GM12878 (cell line): ENCODE results near the gene DCUN1D3. TPM values are rescaled to one million over a fixed set of nuclear protein-coding genes. Genes with fewer than 3 reads are reported as not detected.

Source experiments
- ATAC-seq: fragments of 200-7000 bp; cut with Tn5 transposase; 3 replicates; pipeline ENCODE4 v1.9.1; 2020; ENCODE audit warnings: mild to moderate bottlenecking, moderate library complexity
- BruUV-seq: library from RNA; stranded (reverse); fragments of 400-500 nt; replicated peaks from 2 replicates; lab custom pipeline; 2021; lab: Mats Ljungman, UMichigan
- CTCF ChIA-PET: fragments of 300-600 bp; sonication (Branson Sonifier 250); formaldehyde crosslinking; extraction: SDS; loops from one replicate; lab custom pipeline; 2021; ENCODE audit warnings: inconsistent platforms; lab: Yijun Ruan, JAX
- POLR2A ChIA-PET: fragments of 350-600 bp; formaldehyde crosslinking; extraction: SDS; loops from one replicate; lab custom pipeline; 2021; ENCODE audit warnings: inconsistent platforms; lab: Charles Lee
- RAD21 ChIA-PET: fragments of 300-600 bp; sonication (Branson Sonifier 250); formaldehyde crosslinking; loops from one replicate; lab custom pipeline; 2023; ENCODE audit warnings: antibody characterized with exemption; ENCODE audit not compliant: unreplicated experiment; lab: Charles Lee
- SMC1A ChIA-PET: fragments of 300-600 bp; sonication (Branson Sonifier 250); formaldehyde crosslinking; loops from one replicate; lab custom pipeline; 2023; ENCODE audit not compliant: unreplicated experiment, uncharacterized antibody; lab: Charles Lee
- DNase-seq: peaks from one replicate; pipeline ENCODE4 v3.0.0-alpha.2; 2011; ENCODE audit warnings: low read depth, low spot score
- FAIRE-seq: peaks from 3 replicates; lab custom pipeline; 2011; peaks lifted over from hg19 to GRCh38; lab: Jason Lieb, UNC
- H2AFZ ChIP-seq: 2 replicates; pipeline ENCODE4 v1.6.0; 2011; ENCODE audit warnings: low read depth, low read length, control low read depth; ENCODE audit not compliant: control insufficient read depth
- H3K27ac ChIP-seq: 2 replicates; pipeline ENCODE4 v1.5.1; 2011; ENCODE audit warnings: control low read depth; ENCODE audit not compliant: control insufficient read depth, insufficient read depth
- H3K27me3 ChIP-seq, 2 experiments: replicated peaks in 1 of 2; 2 replicates each; pipeline versions ENCODE4 v1.6.0 to v1.6.1; 2011; ENCODE audit warnings: low read length in 1 of 2; ENCODE audit not compliant: control insufficient read depth in 2 of 2, insufficient read depth in 2 of 2
- H3K36me3 ChIP-seq, 2 experiments: 2 replicates each; pipeline ENCODE4 v1.5.1; 2011; ENCODE audit warnings: low read length in 1 of 2; ENCODE audit not compliant: control insufficient read depth in 2 of 2, insufficient read depth in 2 of 2
- H3K4me1 ChIP-seq: 2 replicates; pipeline ENCODE4 v1.6.1; 2011; ENCODE audit warnings: mild to moderate bottlenecking, low read length, moderate library complexity, mixed read lengths; ENCODE audit not compliant: control insufficient read depth, insufficient read depth
- H3K4me2 ChIP-seq: 2 replicates; pipeline ENCODE4 v1.6.0; 2011; ENCODE audit warnings: control low read depth; ENCODE audit not compliant: control insufficient read depth, insufficient read depth
- H3K4me3 ChIP-seq: fragments of 200-600 bp; sonication (generic); 2 replicates; pipeline ENCODE4 v1.5.1; 2016
- H3K79me2 ChIP-seq: 2 replicates; pipeline ENCODE4 v1.6.0; 2011; ENCODE audit warnings: low read length; ENCODE audit not compliant: control insufficient read depth, insufficient read depth
- H3K9ac ChIP-seq: 2 replicates; pipeline ENCODE4 v1.8.0; 2011; ENCODE audit warnings: low read length, control low read depth, mixed read lengths; ENCODE audit not compliant: control insufficient read depth, insufficient read depth
- H3K9me3 ChIP-seq: replicated peaks from 3 replicates; pipeline ENCODE4 v1.5.1; 2011; ENCODE audit warnings: mild to moderate bottlenecking, low read length; ENCODE audit not compliant: control insufficient read depth, insufficient read depth
- H4K20me1 ChIP-seq: 2 replicates; pipeline ENCODE4 v1.6.0; 2011; ENCODE audit not compliant: control insufficient read depth, insufficient read depth
- BHLHE40 ChIP-seq, 2 experiments: fragments of 450-650 bp in 1 of 2; IDR thresholded peaks; 2 replicates each; pipeline ENCODE4 v1.6.1; 2011 to 2017; ENCODE audit warnings: low read depth in 2 of 2, borderline replicate concordance in 1 of 2, improper control_type of control experiment in 1 of 2, low read length in 1 of 2, mild to moderate bottlenecking in 1 of 2
- ESRRA ChIP-seq: IDR thresholded peaks from 2 replicates; pipeline ENCODE4 v1.6.1; 2012; ENCODE audit warnings: mild to moderate bottlenecking, low read length, improper control_type of control experiment
- HDAC2 ChIP-seq: fragments of 200-600 bp; sonication (generic); IDR thresholded peaks from 2 replicates; pipeline ENCODE4 v1.6.1; 2017
- MEF2A ChIP-seq: IDR thresholded peaks from 2 replicates; pipeline ENCODE4 v1.6.1; 2011; ENCODE audit warnings: low read depth, mild to moderate bottlenecking, low read length, moderate library complexity; ENCODE audit not compliant: insufficient read depth
- SIN3A ChIP-seq: IDR thresholded peaks from 2 replicates; pipeline ENCODE4 v1.6.1; 2012; ENCODE audit warnings: low read depth, low read length, improper control_type of control experiment
- SIX5 ChIP-seq: IDR thresholded peaks from 2 replicates; pipeline ENCODE4 v1.6.1; 2011; ENCODE audit warnings: mild to moderate bottlenecking, low read depth, low read length, moderate library complexity; ENCODE audit not compliant: severe bottlenecking
- SMAD1 ChIP-seq: fragments of 450-650 bp; IDR thresholded peaks from 2 replicates; pipeline ENCODE4 v1.6.1; 2018; ENCODE audit warnings: mild to moderate bottlenecking, low read depth; ENCODE audit not compliant: partially characterized antibody
- SUPT20H ChIP-seq: IDR thresholded peaks from 2 replicates; pipeline ENCODE4 v1.6.1; 2011; ENCODE audit warnings: low read depth, mild to moderate bottlenecking, low read length, moderate library complexity, borderline replicate concordance; ENCODE audit not compliant: control insufficient read depth
- TCF3 ChIP-seq: IDR thresholded peaks from 2 replicates; pipeline ENCODE4 v1.6.1; 2012; ENCODE audit warnings: low read depth, mild to moderate bottlenecking, low read length, borderline replicate concordance; ENCODE audit not compliant: insufficient read depth
- TCF7 ChIP-seq: IDR thresholded peaks from 2 replicates; pipeline ENCODE4 v1.6.1; 2014; ENCODE audit warnings: antibody characterized with exemption, borderline replicate concordance
- ZNF384 ChIP-seq: IDR thresholded peaks from 2 replicates; pipeline ENCODE4 v1.6.1; 2012; ENCODE audit warnings: low read depth, mild to moderate bottlenecking, low read length, improper control_type of control experiment, borderline replicate concordance
- in situ Hi-C: fragments of 300-500 bp; cut with MboI; formaldehyde crosslinking; loops from 9 replicates; pipeline ENCODE4 v1.14.3; 2018; ENCODE audit warnings: mixed read lengths
- intact Hi-C: fragments of 100-400 bp; cut with micrococcal nuclease; formaldehyde crosslinking; loops from one replicate; pipeline ENCODE4 v1.14.2; 2022; ENCODE audit not compliant: unreplicated experiment
- polyA plus RNA-seq, 11 experiments: library from polyadenylated mRNA; depleted of rRNA in 4 of 11; unstranded in 6 of 11; stranded (reverse) in 5 of 11; fragments of >200 nt; fragmentation: Nextera tagmentation in 4 of 11; fragmentation: Illumina TruSeq in 1 of 11; extraction: Ambion mirVana in 4 of 11; extraction: Trizol in 1 of 11; gene quantifications; 1 replicate in 1 of 11; 2 replicates in 10 of 11; pipeline versions ENCODE4 v1.2.1 to v1.2.3, GENCODE V29; 2011 to 2016; ENCODE audit warnings: inconsistent platforms in 2 of 11, missing spikeins in 2 of 11, low read depth in 1 of 11
- total RNA-seq, 4 experiments: library from RNA; depleted of rRNA in 3 of 4; stranded (reverse); fragments of >200 nt in 3 of 4; fragmentation: Illumina TruSeq in 1 of 4; extraction: Trizol in 1 of 4; gene quantifications; 2 replicates each; pipeline versions ENCODE4 v1.2.1 to v1.2.3, GENCODE V29; 2013 to 2021
- TF ChIP-seq, protein P1 (sequence below), 3 experiments: IDR thresholded peaks in 2 of 3; conservative IDR thresholded peaks in 1 of 3; 2 replicates each; pipeline ENCODE4 v1.5.1; 2011; ENCODE audit warnings: low read depth in 3 of 3, low read length in 3 of 3, mild to moderate bottlenecking in 3 of 3, control low read depth in 2 of 3, moderate library complexity in 2 of 3, inconsistent platforms in 1 of 3, mixed read lengths in 1 of 3; ENCODE audit not compliant: control insufficient read depth in 2 of 3, insufficient read depth in 1 of 3; ENCODE audit errors: extremely low read depth in 1 of 3
- TF ChIP-seq, protein P2 (sequence below): fragments of 150-350 bp; IDR thresholded peaks from 2 replicates; pipeline ENCODE4 v1.6.1; 2016; ENCODE audit warnings: low read depth, low read length
- TF ChIP-seq, protein P3 (sequence below): fragments of 450-650 bp; IDR thresholded peaks from 2 replicates; pipeline ENCODE4 v1.6.1; 2017; ENCODE audit warnings: mild to moderate bottlenecking, moderate library complexity

Gene DCUN1D3
- total and polyA plus RNA-seq, 10 of the 15 experiments (the other 5 are each of a cell fraction or from before 2014, with no cell fraction given): 0.47 to 4.5 (median 1.9) TPM

DNA sequence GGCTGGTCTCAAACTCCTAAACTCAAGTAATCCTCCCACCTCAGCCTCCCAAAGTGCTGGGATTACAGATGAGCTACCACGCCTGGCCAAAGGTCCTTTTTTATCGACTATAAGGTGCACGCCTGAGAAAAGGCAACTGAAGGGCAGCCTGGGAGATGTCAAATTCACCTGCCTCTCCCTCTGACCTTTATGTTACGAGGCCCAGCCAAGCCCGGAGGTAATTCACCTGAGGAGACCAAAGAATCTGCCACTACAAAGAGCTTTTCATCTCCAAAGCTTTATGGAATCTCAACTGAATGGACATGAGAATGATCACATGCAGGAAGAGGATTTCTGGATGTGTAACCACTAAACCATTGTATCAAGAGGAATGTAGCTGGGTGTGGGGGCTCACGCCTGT is 37.6 kb upstream of the DCUN1D3 start (continued):
- no peak for TF ChIP-seq MEF2A
- no peak for TF ChIP-seq SIX5
- TF ChIP-seq SIN3A: no peak
- TF ChIP-seq SUPT20H: no peak

DNA sequence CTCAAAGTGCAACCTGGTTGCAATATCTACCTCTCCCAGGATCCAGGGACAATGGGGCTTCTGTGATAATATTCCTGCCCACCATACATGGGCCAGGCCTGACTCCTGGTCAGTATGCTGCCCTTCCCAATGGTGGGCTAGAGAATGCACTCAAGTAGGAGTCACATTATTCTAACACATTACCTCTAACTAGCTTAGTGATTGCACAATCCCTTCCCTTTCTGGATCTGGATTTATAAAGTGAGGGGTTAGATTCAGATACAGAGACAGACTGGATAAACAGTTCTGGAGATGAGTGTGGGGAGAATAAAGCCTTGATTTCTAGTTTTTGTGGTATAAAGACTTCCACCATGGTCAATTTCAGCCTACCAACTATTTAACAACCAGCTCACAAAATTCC is 33.4 kb upstream of the DCUN1D3 start:
- Histone ChIP-seq H3K9ac (no peak overlapping the region), H3K4me3 (no peak overlapping the region), H3K79me2 (no peaks in the 10 kb centered on the region), H4K20me1 (no peaks in the 10 kb centered on the region), H2AFZ (no peak overlapping the region), H3K4me2 (no peak overlapping the region), H3K27me3 (no peaks in the 10 kb centered on the region), H3K9me3 (no peaks in the 10 kb centered on the region), H3K36me3 (no peaks in the 10 kb centered on the region), H3K4me1 (no peaks in the 10 kb centered on the region), H3K27ac (no peak overlapping the region)
- DNase-seq (no peak), FAIRE-seq (no peak), ATAC-seq (no peak)
- SMC1A ChIA-PET: interaction anchor here (0.6 to 2.7 kb wide), 5 partner anchors 8 to 85 kb away, joined by 3 to 9 read pairs (median 4); no protein-coding TSS in a partner anchor
- in situ Hi-C loops: no loop called here
- CTCF ChIA-PET: interaction anchor here (0.7 to 1.1 kb wide), 2 partner anchors 9 to 22 kb away, joined by 3 to 5 read pairs; no protein-coding TSS in a partner anchor
- intact Hi-C loops: no loop called here
- BruUV-seq: no TSS peak
- RAD21 ChIA-PET: interaction anchor here (0.6 kb wide), 1 partner anchor 33 kb away, joined by 5 read pairs; the partner anchor contains the start of genes DCUN1D3 and LYRM1
- POLR2A ChIA-PET: no interaction called here
- TF ChIP-seq HDAC2 (no peak), SMAD1 (no peak), TCF7 (no peak), ESRRA (no peak), TCF3 (no peak), BHLHE40 (IDR thresholded peaks at IDR 0.05; ENCODE audit: borderline replicate concordance in 1 of 2, low read depth in 2 of 2, low read length in 1 of 2) (no peak), ZNF384 (no peak)
- TF ChIP-seq, protein P1, sequence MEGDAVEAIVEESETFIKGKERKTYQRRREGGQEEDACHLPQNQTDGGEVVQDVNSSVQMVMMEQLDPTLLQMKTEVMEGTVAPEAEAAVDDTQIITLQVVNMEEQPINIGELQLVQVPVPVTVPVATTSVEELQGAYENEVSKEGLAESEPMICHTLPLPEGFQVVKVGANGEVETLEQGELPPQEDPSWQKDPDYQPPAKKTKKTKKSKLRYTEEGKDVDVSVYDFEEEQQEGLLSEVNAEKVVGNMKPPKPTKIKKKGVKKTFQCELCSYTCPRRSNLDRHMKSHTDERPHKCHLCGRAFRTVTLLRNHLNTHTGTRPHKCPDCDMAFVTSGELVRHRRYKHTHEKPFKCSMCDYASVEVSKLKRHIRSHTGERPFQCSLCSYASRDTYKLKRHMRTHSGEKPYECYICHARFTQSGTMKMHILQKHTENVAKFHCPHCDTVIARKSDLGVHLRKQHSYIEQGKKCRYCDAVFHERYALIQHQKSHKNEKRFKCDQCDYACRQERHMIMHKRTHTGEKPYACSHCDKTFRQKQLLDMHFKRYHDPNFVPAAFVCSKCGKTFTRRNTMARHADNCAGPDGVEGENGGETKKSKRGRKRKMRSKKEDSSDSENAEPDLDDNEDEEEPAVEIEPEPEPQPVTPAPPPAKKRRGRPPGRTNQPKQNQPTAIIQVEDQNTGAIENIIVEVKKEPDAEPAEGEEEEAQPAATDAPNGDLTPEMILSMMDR (IDR thresholded peaks at IDR 0.05 in 2 of 3, conservative IDR thresholded peaks at IDR 0.05 in 1 of 3; ENCODE audit: control insufficient read depth in 2 of 3, extremely low read depth in 1 of 3, insufficient read depth in 1 of 3, low read depth in 3 of 3, low read length in 3 of 3): no peak
- TF ChIP-seq, protein P2, sequence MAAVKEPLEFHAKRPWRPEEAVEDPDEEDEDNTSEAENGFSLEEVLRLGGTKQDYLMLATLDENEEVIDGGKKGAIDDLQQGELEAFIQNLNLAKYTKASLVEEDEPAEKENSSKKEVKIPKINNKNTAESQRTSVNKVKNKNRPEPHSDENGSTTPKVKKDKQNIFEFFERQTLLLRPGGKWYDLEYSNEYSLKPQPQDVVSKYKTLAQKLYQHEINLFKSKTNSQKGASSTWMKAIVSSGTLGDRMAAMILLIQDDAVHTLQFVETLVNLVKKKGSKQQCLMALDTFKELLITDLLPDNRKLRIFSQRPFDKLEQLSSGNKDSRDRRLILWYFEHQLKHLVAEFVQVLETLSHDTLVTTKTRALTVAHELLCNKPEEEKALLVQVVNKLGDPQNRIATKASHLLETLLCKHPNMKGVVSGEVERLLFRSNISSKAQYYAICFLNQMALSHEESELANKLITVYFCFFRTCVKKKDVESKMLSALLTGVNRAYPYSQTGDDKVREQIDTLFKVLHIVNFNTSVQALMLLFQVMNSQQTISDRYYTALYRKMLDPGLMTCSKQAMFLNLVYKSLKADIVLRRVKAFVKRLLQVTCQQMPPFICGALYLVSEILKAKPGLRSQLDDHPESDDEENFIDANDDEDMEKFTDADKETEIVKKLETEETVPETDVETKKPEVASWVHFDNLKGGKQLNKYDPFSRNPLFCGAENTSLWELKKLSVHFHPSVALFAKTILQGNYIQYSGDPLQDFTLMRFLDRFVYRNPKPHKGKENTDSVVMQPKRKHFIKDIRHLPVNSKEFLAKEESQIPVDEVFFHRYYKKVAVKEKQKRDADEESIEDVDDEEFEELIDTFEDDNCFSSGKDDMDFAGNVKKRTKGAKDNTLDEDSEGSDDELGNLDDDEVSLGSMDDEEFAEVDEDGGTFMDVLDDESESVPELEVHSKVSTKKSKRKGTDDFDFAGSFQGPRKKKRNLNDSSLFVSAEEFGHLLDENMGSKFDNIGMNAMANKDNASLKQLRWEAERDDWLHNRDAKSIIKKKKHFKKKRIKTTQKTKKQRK: no peak
- TF ChIP-seq, protein P3, sequence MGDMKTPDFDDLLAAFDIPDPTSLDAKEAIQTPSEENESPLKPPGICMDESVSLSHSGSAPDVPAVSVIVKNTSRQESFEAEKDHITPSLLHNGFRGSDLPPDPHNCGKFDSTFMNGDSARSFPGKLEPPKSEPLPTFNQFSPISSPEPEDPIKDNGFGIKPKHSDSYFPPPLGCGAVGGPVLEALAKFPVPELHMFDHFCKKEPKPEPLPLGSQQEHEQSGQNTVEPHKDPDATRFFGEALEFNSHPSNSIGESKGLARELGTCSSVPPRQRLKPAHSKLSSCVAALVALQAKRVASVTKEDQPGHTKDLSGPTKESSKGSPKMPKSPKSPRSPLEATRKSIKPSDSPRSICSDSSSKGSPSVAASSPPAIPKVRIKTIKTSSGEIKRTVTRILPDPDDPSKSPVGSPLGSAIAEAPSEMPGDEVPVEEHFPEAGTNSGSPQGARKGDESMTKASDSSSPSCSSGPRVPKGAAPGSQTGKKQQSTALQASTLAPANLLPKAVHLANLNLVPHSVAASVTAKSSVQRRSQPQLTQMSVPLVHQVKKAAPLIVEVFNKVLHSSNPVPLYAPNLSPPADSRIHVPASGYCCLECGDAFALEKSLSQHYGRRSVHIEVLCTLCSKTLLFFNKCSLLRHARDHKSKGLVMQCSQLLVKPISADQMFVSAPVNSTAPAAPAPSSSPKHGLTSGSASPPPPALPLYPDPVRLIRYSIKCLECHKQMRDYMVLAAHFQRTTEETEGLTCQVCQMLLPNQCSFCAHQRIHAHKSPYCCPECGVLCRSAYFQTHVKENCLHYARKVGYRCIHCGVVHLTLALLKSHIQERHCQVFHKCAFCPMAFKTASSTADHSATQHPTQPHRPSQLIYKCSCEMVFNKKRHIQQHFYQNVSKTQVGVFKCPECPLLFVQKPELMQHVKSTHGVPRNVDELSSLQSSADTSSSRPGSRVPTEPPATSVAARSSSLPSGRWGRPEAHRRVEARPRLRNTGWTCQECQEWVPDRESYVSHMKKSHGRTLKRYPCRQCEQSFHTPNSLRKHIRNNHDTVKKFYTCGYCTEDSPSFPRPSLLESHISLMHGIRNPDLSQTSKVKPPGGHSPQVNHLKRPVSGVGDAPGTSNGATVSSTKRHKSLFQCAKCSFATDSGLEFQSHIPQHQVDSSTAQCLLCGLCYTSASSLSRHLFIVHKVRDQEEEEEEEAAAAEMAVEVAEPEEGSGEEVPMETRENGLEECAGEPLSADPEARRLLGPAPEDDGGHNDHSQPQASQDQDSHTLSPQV: no peak
